Psoas muscle (tissue), 8 donors: ENCODE data around the gene TEX29. TPM values are rescaled to one million over a fixed set of nuclear protein-coding genes. Genes with fewer than 3 reads are reported as not detected.
A peak's percentile ranks its signal among the peaks of the same experiment; 100 is the strongest.

Experiments used
- ATAC-seq, 4 donors: fragments of 200-7000 bp; cut with Tn5 transposase; one replicate each; pipeline ENCODE4 v1.9.1; 2020; ENCODE audit warnings: moderate library complexity in 3 of 4, mild to moderate bottlenecking in 2 of 4
- DNase-seq, 2 donors: peaks; one replicate each; pipeline ENCODE4 v3.0.0-alpha.2; 2020
- H3K27ac ChIP-seq: fragments of 200-600 bp; one replicate; pipeline ENCODE4 v1.8.0; 2022
- H3K27me3 ChIP-seq, 3 donors: fragments of 200-600 bp in 1 of 3; one replicate each; pipeline versions ENCODE4 v1.6.1 to v1.8.0; 2013 to 2022; ENCODE audit warnings: low read length in 2 of 3, mild to moderate bottlenecking in 2 of 3, moderate library complexity in 1 of 3; ENCODE audit not compliant: insufficient read depth in 3 of 3
- H3K36me3 ChIP-seq, 2 donors: fragments of 200-600 bp in 1 of 2; one replicate each; pipeline versions ENCODE4 v1.6.1 to v1.8.0; 2013 to 2022; ENCODE audit warnings: low read depth in 1 of 2, mild to moderate bottlenecking in 1 of 2, moderate library complexity in 1 of 2; ENCODE audit not compliant: insufficient read depth in 1 of 2
- H3K4me1 ChIP-seq: fragments of 200-600 bp; one replicate; pipeline ENCODE4 v1.8.0; 2022
- H3K4me3 ChIP-seq: fragments of 200-600 bp; one replicate; pipeline ENCODE4 v1.8.0; 2022; ENCODE audit warnings: mild to moderate bottlenecking
- H3K9me3 ChIP-seq: fragments of 200-600 bp; one replicate; pipeline ENCODE4 v1.8.0; 2022
- CTCF ChIP-seq: fragments of 200-600 bp; IDR thresholded peaks from one replicate; pipeline ENCODE4 v1.8.0; 2022; ENCODE audit warnings: antibody characterized with exemption
- WGBS, 3 donors: extraction: QIAGEN DNeasy Blood & Tissue Kit; methylation state at CpG; one replicate each; pipeline versions ENCODE4 v1.1.6 to v1.1.7; 2013; 5-methylcytosine and 5-hydroxymethylcytosine counted together
- intact Hi-C, 2 donors: fragments of 100-400 bp; cut with DNase I; formaldehyde crosslinking; loops; one replicate each; pipeline versions ENCODE4 v1.11.0 to v1.14.2; 2022
- polyA plus RNA-seq, 3 donors: library from polyadenylated mRNA; stranded (reverse); fragments of 200-250 nt; gene quantifications; one replicate each; pipeline ENCODE4 v1.2.3, GENCODE V29; 2013
- total RNA-seq, 4 donors: library from RNA; stranded (reverse); fragmentation: NEBNext Ultra II Directional in 2 of 4; extraction: Animal tissue kit (Norgen Biotek cat#: 25700) in 2 of 4; gene quantifications; one replicate each; pipeline versions ENCODE4 v1.2.1 to v1.2.4, GENCODE V29; 2021 to 2023
- donor health status: healthy with polysubstance abuse.
- donor health status: DM: no; HTN: no; CAD: no; lungs with moderate emphysema.
- donor health status: Bipolar disorder and iron deficiency.
- donor health status: healthy.
- donor health status: DM: yes; HTN: yes; CAD: no.
- donor health status: DM: no; HTN: no; CAD: no.
- donor health status: DM: no; HTN: no; CAD: no.
- donor health status: DM: yes; HTN: yes; CAD: no.

TEX29 gene
- total and polyA plus RNA-seq, 7 donors = 0.14 to 1.2 (median 0.38) TPM; not detected in 2

- no peak overlapping the region for H3K27ac ChIP-seq
- intact Hi-C loops = no loop called here
- peaks cover 0 to 72% of the 10 kb centered on the region in 2 donors for H3K36me3 ChIP-seq
- WGBS, 3 donors = 96 to 98% (median 98%) methylated on average over 11 of the region's 11 CpGs
- H3K27me3 ChIP-seq = no peaks in the 10 kb centered on the region
- H3K4me1 ChIP-seq = no peaks in the 10 kb centered on the region
- H3K9me3 ChIP-seq = no peaks in the 10 kb centered on the region
- no peak for DNase-seq
- H3K4me3 ChIP-seq = no peak overlapping the region
- no peak for TF ChIP-seq CTCF
- no peak for ATAC-seq
Measured at GRCh38 chr13:111303559-111303958, 16.9 kb upstream of the TEX29 start.

GRCh38 chr13:111304041-111304544, 16.3 kb upstream of the TEX29 start:
- H3K4me3 ChIP-seq = no peak overlapping the region
- H3K27me3 ChIP-seq = no peaks in the 10 kb centered on the region
- H3K36me3 ChIP-seq = peaks cover 0 to 76% of the 10 kb centered on the region in 2 donors
- no peak overlapping the region for H3K27ac ChIP-seq
- no peak for DNase-seq
- no peak for ATAC-seq
- no peaks in the 10 kb centered on the region for H3K9me3 ChIP-seq
- intact Hi-C loops = no loop called here
- no peaks in the 10 kb centered on the region for H3K4me1 ChIP-seq
- TF ChIP-seq CTCF = no peak
- WGBS, 3 donors = 89 to 91% (median 90%) methylated on average over 15 of the region's 15 CpGs

GRCh38 chr13:111304603-111305289, 15.7 kb upstream of the TEX29 start:
- Histone ChIP-seq H3K4me1 (no peaks in the 10 kb centered on the region), H3K27ac (no peak overlapping the region), H3K27me3 (no peaks in the 10 kb centered on the region), H3K36me3 (peaks cover 0 to 77% of the 10 kb centered on the region in 2 donors), H3K4me3 (no peak overlapping the region), H3K9me3 (no peaks in the 10 kb centered on the region)
- no peak for TF ChIP-seq CTCF
- intact Hi-C loops = no loop called here
- ATAC-seq (no peak), DNase-seq (no peak)
- WGBS, 3 donors = 95 to 96% (median 95%) methylated on average over 20 of the region's 20 CpGs

GRCh38 chr13:111312944-111313590, 7.4 kb upstream of the TEX29 start:
- no peaks in the 10 kb centered on the region for H3K9me3 ChIP-seq
- intact Hi-C loops = no loop called here
- ATAC-seq (peak in 2 of 4 donors; percentile 19 to 25), DNase-seq (no peak)
- H3K27me3 ChIP-seq = no peaks in the 10 kb centered on the region
- 98% methylated on average over 17 of the region's 17 CpGs for WGBS, 3 donors
- no peak overlapping the region for H3K4me3 ChIP-seq
- H3K27ac ChIP-seq = no peak overlapping the region
- H3K36me3 ChIP-seq = peaks cover 0 to 20% of the 10 kb centered on the region in 2 donors
- no peak for TF ChIP-seq CTCF
- H3K4me1 ChIP-seq = no peaks in the 10 kb centered on the region
